HPDE6-E6E7 (cell line): ENCODE results near the gene SPEG.

ENCODE experiments used
- DNase-seq: peaks from one replicate; pipeline ENCODE4 v3.0.0; 2011; ENCODE audit warnings: missing footprints; ENCODE audit errors: extremely low spot score

SPEG gene

DNA sequence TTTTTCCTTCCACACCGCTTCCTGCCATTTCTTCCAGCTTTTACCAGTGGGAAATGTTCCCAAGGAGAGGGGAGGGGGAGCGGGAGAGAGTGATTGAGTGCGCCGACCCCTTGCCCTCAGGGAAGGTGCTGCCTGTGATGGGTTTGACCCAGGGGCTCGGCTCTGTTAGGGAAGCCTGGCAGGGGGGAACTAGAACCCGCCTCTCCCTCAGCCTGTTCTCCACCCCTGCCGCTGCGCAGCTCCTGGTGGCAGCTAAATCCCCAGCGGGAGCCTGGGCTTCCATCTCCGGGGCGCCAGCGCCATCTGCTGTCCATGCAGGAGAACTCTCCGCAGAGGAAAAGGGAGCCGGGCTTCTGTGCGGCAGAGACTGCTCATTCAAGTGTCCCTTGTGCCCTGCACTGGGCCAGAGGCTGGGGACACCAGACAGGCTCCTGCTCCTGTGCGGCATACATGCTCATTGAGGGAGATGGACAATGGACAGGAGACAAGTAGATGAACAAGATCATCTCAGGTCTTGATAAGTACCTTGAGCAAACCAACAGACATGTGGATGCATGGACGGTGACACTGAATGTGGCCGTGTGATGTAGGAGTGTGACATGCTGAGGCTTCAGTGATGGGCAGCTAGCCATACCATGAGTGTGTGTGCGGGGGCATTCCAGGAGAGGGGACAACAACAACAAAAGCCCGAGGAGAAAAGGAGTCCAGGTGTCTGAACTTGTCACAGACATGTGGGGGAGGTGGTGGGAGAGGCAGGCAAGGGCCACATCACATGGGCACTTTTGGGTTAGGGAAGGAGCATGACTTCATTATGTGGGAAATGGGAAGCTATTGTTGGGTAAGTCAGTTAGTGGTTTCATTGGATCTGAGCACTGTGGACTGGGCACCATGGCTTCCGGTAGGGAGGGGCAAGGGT, 95.7 kb downstream of the SPEG start:
- DNase-seq = peak; percentile 93

DNA sequence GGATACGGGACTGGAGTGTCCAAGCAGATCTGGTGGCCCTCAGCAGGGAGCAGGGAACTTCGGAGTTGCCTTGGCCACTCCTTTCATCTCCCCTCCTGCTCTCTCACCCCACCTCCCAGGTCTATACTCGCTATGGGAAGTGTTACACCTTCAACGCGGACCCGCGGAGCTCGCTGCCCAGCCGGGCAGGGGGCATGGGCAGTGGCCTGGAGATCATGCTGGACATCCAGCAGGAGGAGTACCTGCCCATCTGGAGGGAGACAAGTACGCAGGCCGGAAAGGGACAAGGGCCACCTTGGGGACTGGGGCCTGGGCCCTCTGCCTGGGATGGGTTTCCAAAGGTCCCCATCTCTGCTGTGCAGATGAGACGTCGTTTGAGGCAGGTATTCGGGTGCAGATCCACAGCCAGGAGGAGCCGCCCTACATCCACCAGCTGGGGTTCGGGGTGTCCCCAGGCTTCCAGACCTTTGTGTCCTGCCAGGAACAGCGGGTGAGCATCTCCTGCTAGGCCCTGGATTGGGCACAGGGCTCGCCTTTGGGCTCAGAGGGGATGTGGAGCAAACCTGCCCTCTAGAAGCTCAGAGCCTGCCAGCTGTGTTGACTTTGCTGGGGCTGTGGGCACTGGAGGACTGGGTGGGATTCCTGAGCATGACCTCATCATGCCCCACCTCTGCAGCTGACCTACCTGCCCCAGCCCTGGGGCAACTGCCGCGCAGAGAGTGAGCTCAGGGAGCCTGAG, 97.2 kb downstream of the SPEG start:
- no peak for DNase-seq

DNA sequence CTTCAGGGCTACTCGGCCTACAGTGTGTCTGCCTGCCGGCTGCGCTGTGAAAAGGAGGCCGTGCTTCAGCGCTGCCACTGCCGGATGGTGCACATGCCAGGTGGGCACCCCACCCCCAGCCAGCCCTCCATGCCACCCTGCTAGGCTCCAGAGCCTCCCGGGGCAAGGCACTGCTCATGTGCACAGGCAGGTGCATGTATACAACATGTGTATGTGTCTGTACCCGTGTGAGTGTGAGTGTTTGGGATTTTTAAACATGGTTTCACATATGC, 97.7 kb downstream of the SPEG start:
- DNase-seq = no peak

DNA sequence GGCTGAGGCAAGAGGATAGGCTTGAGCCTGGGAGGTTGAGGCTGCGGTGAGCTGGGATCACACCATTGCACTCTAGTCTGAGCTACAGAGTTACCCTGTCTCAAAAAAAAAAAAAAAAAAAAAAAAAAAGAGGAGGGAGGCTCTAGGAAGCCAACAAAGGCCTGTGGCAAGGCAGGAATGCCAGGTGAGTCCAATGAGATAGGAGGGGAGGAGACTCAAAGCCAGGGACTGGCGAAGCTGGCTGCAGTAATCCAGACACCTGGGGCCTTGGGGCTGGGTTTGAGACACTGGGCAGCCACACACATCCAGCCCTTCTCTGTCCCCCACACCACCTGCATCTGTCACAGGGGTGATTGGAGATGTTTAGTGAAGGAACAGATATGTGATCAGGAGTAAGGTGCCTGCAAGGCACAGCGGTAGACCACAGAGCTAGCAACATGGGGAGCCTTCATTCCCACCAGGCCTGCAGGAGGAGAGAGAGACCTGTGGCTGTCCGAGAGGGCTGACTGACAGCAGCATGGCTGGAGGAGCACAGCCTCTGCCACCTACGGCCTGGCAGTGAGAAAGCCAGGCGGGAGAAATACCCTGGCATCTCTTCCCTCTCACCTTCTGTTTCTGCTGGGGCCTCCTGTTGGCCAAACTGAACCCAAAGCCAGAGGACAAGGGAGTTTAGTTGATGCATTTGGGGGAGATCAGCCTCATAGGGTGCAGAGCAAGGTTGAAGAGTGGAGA, 99.5 kb downstream of the SPEG start:
- DNase-seq = no peak

DNA sequence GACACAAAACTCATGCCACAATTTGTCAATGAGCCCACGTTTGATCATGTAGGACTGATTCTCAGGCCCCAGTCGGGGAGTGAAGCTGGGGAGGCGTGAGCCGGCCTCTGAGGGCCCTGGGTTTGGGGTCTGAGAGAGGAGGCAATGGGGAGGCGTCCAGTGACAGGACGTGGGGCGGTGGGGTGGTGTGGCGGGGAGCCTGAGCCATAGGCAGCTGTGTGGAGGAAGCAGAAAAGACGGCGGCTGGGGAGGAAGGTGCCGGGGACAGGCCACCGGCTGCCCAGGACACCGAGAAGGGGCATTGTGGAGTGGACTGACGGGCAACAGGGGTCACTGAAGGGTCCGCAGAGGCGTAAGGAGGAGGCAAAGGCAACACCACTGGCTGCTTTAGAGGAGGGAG, 101.8 kb downstream of the SPEG start:
- no peak for DNase-seq

DNA sequence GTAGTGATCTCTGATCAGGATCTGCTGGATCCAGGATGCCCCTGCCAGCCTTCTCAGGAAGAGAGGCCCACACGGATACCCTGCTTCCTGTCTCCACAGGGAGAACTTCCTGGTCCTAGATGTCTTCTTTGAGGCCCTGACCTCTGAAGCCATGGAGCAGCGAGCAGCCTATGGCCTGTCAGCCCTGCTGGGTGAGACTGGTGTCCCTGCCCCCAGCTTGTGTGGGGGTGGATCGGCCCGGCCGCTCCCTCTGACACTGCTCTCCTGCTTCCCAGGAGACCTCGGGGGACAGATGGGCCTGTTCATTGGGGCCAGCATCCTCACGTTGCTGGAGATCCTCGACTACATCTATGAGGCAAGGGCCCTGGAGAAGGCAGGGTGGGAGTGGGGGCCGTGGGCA, 102.3 kb downstream of the SPEG start:
- DNase-seq = no peak

DNA sequence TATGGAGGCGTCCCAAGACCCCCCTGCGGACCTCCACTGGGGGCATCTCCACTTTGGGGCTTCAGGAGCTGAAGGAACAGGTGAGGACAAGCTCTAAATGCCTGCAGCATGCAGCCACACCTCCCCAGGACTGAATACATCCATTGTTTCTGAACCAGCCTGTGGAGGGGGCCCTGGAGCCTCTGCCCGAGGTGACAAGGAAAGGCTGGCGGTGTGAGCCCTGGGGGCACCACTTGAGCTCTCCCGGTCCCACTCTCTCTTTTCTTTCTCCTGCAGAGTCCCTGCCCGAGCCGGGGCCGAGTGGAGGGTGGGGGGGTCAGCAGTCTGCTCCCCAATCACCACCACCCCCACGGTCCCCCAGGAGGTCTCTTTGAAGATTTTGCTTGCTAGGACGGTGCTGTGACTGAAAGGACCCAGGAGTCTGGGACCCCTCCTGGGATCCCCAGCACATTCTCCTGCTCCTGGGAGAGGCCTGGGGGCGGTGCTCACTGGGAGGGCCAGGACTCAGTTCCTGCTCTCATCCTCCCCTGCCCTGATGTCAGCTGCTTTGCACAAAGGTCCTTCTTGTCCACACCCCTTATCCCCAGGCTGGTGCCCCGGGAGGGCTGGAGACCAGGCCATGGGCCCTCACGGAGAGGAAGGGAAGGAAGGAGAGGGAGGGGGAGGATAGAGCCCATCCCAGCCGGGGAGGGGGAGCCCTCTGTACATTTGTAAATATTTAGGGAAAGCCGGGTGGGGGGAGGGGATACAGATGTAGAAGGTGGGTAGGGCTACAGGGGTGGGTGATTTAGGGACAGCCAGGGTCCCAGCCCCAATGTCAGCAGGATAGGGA, 103.2 kb downstream of the SPEG start:
- no peak for DNase-seq

DNA sequence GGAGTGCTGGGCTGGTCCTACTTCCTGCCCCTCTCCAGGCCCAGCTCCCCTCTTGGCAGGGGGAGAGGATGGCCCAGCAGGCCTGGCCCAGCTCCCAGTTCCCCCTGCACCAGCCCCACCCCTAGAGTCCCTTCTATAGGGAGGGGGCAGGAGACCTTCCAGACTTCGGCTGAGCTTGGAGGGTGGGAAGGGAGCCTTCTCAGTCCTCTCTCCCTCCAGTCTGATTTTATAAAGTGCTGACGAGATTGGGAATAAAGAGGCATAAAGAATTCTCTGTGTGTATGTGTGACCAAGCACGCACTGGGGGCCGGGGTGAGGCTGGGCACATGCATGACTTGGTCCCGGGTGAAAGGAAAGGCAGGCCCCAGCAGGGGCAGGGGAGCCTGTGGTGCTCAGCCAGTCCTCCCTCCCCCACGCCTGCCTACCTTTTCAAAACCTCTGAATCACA, 103.9 kb downstream of the SPEG start:
- no peak for DNase-seq

DNA sequence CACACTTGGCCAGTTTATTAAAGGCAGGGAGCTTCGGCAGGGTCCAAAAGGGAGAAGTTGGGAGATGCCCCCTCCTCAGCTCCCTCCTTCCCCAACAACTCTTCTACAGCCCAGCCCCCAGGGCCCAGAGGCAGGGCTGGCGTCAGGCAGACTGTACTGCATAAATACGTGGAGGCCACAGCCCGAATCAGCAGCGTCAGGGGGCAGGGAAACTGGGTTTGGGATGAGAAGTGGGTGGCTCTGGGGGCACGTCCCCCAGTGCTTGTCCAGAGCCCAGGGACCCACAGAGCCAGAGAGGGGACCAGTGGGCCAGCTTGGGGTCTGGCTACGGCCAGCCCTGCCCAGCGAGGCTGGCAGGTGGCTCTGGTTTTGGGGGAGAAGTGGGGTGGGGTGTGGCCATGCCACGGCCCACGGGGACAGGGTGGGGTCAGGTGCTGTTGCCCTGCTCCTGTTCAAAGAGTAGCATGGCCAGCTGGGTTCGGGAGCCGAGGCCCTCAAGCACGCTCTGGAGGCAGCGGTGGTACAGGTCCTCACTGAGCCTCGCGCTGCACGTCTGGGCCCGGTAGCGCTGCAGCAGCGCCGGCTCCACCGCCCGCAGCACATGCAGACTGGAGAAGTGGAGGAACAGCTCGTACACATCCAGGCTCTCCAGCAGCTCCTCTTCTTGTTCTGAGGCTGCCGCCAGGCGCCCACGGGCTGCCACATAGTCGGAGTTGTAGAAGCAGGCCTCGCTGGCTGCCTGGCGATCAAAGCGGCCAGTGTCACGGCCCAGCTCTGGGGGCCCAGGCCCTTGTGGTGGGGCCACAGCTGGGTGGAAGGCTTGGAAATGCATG, 104.5 kb downstream of the SPEG start:
- no peak for DNase-seq

DNA sequence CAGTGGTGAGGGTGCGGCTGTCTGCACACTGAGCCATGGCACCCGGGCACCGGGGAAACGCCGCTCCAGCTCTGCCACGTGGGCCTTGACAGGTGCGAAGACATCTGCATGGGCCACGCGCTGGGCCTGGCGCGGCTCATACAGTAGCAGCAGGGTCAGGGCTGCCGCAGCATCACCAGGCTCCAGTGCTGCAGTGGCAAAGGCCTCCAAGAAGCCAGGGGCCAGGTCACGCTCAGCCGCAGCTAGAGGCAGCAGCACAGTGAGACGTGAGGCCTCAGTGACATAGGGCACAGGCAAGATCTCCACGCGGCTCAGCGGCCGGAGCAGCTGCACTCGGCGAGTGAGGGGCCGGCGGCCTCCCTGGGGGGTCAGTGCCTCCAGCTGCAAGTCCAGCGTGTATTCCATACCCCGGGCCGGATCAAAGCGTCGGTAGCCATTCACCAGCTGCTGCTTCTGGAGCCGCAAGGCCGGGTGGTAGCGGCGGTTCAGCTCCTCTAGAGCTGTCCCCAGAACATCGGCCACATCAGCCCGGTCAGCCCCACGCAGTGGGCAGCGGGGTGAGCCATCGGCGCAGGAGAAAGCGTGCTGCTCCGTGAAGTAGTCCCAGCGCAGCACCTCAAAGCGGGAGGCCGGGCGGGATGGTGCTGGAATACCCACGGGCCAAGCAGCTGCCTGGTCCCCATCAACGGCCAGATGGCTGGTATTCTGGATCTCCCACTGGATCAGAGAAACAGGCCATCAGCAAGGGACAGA, 105.5 kb downstream of the SPEG start:
- no peak for DNase-seq

DNA sequence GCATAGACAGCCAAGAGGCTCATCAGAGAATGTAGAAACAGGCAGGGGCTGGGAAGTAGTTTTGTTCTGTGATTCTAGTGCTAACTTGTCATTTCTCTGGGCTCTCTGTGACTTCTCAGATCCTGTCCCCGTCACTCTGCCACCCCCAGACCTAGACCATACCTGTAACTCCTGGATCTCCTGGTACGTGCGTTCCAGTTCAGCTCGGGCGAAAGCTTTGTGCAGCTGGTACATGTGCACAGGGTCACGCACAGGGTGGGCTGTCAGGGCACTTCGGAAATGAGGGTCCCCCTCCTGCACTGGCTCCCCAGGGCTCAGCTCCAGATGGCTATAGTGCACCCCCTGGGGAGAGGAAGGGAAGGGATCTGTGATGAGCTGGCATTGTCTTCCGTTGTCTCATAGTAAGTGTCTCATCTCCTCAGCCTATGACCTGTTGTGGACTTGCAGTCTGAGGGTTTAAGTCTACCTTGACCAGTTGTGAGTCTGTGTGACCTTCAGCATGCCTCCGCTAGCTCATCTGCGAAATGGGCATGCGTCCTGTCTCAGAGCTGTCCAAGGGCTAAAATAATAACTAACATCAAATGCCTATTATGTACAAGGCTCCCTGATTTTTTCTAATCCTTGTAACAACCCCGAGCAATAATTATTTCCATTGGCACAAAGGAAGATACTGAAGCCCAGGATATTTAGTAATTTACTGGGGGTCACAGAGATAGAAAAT, 106.3 kb downstream of the SPEG start:
- DNase-seq = no peak

DNA sequence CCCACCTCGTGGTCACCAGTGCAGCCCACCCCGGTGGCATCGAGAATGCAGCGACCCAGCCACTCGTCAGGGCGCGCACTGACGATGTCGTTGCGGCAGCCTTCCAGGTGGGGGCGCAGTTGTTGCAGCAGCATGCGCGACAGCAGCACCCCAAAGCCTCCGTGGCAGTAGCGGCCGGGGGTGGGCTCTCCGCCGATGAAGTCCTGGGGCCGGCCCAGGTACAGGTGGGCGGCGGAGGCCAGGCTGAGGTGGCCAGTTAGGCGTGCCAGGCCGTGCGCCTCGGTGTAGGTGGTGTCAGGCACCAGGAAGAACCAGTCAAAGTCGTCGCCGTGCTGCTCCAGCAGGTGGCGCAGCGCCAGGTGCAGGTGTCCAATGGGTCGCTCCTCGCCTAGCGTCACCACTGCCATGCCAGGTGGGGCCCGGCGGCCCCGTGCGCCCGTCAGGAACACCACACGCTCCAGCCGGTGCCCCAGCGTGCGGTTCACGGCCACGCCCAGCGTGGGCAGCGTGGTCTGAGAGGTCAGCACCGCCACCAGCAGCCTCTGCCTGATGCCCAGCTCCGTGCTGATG, 107.1 kb downstream of the SPEG start:
- peak; percentile 85 for DNase-seq

DNA sequence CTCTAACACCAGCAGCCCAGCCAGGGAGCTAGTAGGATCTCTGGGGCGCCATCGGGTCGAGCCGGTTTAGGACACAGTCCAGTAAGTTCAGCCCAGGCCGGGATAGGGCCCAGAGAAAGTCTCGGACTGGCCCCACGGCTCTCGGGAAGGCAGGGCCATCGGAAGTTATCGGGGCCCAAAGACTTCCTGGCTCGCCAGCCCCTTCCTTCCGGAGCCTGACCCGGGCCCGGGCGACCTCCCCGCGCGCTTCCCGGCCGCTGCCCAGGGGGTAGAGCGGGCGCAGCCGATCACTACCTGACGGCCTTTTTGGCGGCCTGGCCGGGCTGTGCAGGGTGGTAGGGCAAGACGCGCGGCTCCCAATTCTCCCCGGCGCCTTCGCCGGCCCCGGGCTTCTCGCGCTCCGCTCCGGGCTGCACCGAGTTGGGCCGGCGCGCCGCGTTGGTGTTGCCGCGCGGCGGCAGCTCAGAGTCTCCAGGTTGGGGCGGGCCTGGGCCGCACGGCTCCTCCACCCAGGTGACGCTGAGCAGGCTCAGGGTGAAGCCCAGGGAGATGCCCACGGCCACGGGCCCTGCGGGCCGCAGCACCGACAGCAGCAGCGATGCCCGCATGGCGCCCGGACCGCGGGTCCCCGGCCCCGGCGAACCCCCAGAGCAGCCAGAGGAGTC, 108.4 kb downstream of the SPEG start:
- peak; percentile 53 for DNase-seq

DNA sequence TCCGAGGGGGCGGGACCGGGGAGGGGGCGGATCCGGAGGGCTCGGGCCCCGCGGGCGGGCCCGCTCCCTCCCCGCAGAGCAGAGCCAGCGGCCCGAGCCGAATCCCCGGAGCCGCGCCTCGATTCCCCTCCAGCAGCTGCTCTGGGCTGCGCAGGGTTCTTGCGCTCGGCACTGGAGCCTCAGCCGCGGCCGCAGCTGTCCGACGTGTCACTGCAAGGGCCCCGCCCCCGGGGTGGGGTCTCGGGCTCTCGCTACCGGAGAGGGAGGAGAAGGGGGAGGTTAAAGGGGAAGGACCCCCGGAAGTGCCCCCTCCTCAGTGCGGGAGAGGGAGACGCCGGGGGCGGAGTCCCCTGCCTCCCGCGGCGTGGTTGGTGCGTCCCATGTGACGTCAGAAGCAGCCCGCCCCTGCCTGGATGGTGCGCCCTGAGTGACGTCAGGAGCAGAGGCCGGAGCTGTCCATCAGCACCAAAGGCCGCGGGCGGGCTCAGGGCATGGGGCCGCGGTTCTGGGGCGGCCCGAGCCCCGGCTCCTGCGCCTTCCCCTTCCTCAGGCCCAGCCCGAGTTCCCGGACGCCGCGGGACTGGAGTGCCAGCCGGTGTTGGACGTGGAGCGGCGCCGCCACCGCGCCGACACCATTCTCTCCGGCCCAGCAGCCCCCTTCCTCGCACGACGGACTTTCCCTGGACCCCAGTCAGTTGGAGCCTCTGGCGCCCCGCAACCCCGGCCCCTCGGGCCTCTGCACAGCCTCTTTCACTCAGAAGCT, 109.1 kb downstream of the SPEG start, which contains the start of the genes CHPF and TMEM198:
Gene CHPF (minus strand): TSS at position 214 of the 763 bp plus-strand sequence. CDS start 271 bp downstream, outside the sequence.
Gene TMEM198 (plus strand): TSS at position 433 of the 763 bp plus-strand sequence. CDS start 700 bp downstream, outside the sequence.
- peak; percentile 95 for DNase-seq

DNA sequence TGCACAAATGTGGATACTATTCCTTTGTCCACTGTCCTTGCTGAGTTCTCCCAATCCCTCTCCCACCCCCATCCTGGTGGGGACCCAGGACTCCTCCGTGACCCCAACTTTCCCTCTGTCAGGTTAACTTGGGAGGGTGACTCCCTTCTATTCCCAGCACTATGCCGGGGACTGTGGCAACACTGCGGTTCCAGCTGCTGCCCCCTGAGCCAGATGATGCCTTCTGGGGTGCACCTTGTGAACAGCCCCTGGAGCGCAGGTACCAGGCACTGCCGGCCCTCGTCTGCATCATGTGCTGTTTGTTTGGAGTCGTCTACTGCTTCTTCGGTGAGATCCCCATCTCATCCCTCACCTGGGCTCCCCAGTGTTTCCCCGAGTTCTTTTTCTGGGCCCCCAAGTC, 109.9 kb downstream of the SPEG start:
- no peak for DNase-seq

DNA sequence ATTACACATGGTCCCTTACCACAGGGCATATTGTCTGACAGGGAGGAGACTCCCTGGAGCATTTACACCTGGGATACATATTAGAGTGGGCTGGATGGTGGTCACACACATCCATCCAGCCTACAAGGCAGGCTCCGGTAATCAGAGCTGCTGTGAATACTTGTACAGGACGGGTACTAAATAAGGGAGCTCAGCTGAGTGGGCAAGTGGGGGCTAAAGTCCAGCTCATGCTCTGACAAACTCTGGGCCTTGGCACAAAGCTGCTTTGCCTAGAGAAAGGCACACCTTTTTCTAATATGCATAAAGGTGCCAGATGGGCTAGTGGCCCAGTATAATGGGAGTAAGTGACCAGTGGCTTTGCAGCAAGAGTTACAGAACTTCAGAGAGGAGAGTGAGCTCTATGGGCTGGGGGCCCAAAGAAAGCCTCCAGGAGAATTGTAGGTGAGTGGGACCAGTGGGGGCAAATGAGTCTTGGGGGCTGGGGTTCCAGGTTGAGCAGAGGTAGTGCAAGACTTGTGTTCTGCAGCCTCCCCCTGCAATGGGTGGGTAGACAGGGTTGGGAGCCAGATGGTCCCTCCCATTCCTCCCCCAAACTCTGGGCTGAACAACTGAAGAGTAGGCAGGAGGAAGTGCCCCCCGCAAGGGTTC, 110.8 kb downstream of the SPEG start:
- no peak for DNase-seq

DNA sequence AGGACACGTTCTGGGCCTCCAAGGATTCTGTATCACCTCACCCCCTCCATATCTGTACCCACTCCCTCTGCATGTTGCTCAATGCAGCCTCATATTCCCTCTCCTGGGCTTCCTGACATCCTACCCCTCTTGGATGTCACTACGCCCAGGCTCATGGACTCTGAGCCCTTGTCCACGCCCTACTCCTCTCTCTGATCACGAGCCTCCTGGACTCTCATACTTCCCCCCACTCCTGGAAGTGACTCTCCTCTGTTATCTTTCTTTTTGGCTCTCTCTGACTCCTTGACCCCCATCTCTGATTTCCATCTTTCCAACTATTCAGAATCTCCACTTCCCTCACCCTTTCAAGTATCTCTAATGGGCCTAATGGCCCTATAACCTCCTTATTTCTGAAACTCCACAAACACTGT, 111.3 kb downstream of the SPEG start:
- DNase-seq = no peak
